Measurements from ENCODE around the gene PLA2G6. TPM values are rescaled to one million over a fixed set of nuclear protein-coding genes. Genes with fewer than 3 reads are reported as not detected.

Gene PLA2G6
- total RNA-seq, 1 experiment from 2014 or later, result 36.0 TPM

DNA sequence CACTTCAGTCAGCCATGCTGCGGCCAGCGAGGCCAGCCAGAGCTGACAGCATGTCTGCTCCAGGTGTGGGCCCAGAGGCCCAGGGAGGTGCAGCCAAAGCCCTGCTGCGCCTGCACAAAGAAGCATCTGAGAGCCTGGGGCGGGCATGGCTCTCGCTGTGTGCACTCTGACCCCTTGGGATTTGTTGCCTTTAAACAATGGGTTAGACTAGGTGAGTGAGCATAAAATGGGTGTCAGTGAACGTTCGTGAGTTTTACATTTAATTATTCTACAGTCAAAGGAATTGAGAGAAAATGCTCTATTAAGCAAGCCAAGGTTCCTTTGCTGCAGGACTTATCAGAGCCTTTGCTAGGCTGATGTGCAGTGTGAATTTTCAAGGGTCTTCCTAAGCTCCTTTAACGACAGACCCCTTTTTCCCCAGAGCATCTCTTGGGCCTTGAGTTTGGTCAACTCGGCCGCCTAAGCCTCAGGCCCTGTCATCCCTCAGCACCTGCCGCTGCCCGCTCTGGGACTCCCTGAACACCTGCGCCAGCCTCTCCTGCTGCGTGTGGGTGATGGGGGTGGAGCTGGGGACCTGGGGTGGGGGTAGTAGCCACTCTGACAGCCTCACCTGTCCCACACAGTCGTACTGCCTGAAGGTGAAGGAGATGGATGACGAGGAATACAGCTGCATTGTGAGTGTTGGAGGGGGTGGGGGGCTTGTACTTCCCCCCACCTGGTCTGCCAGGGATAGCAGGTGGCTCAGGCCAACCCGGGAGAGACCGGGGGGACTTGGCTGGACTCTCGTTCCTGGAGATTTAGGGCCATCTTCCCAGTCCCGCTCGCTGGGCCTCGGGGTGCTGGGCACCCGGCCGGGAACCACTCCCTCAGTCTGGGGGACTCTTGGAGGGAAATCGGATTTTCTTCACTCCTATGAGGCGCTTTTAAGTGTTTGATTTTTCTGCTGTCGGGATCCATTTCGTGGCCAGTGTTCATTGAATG lies 108.2 kb downstream of the PLA2G6 start (continued):
- no peak for TF ChIP-seq ZNF274 (IDR thresholded peaks at IDR 0.05; ENCODE audit: low read depth, low read length)
- no peak for TF ChIP-seq POLR2A (IDR thresholded peaks at IDR 0.05; ENCODE audit: borderline replicate concordance, extremely low read depth, insufficient read depth, insufficient read length)

GRCh38 chr22:38072322-38073149 lies 109.1 kb downstream of the PLA2G6 start:
- Histone ChIP-seq H3K36me3 (ENCODE audit: control insufficient read depth in 1 of 2, insufficient read depth in 2 of 2, low read length in 2 of 2) (peaks cover 9 to 24% of the 10 kb centered on the region in 2 experiments; a peak in 3 of 4 replicates), H3K4me2 (ENCODE audit: low read length) (no peak overlapping the region), H4K20me1 (ENCODE audit: insufficient read depth) (no peaks in the 10 kb centered on the region), H3K9me2 (ENCODE audit: insufficient read depth) (no peaks in the 10 kb centered on the region), H3K4me3 (replicated peaks in 1 of 2; ENCODE audit: low read depth in 1 of 2, low read length in 2 of 2) (no peak overlapping the region), H3K9ac (ENCODE audit: low read length) (no peak overlapping the region), H3K79me2 (ENCODE audit: insufficient read depth, low read length) (no peaks in the 10 kb centered on the region), H3K4me1 (ENCODE audit: control insufficient read depth in 1 of 2, insufficient read depth in 2 of 2, low read length in 2 of 2) (no peaks in the 10 kb centered on the region), H2AFZ (ENCODE audit: low read depth, low read length, poor library complexity, severe bottlenecking) (no peak overlapping the region), H3K27me3 (ENCODE audit: insufficient read depth, low read length) (no peaks in the 10 kb centered on the region), H3K27ac (ENCODE audit: low read depth, low read length) (no peak overlapping the region), H3K9me3 (ENCODE audit: control insufficient read depth in 1 of 2, insufficient read depth in 1 of 2, low read depth in 1 of 2, low read length in 2 of 2) (no peaks in the 10 kb centered on the region)
- RAD21 ChIA-PET (ENCODE audit: low non-redundant PET in 1 of 2, low total read pairs in 2 of 2, uncharacterized antibody in 2 of 2, unreplicated experiment in 2 of 2), result no interaction called here
- intact Hi-C loops (cut with micrococcal nuclease), result no loop called here
- no peak for ATAC-seq
- TF ChIP-seq EZH2 (IDR thresholded peaks at IDR 0.05), result no peak
- TF ChIP-seq RAD21 (IDR thresholded peaks at IDR 0.05; ENCODE audit: low read depth), result no peak
- no peak for TF ChIP-seq CEBPB (IDR thresholded peaks at IDR 0.05; ENCODE audit: low read depth)
- TF ChIP-seq, protein P1, sequence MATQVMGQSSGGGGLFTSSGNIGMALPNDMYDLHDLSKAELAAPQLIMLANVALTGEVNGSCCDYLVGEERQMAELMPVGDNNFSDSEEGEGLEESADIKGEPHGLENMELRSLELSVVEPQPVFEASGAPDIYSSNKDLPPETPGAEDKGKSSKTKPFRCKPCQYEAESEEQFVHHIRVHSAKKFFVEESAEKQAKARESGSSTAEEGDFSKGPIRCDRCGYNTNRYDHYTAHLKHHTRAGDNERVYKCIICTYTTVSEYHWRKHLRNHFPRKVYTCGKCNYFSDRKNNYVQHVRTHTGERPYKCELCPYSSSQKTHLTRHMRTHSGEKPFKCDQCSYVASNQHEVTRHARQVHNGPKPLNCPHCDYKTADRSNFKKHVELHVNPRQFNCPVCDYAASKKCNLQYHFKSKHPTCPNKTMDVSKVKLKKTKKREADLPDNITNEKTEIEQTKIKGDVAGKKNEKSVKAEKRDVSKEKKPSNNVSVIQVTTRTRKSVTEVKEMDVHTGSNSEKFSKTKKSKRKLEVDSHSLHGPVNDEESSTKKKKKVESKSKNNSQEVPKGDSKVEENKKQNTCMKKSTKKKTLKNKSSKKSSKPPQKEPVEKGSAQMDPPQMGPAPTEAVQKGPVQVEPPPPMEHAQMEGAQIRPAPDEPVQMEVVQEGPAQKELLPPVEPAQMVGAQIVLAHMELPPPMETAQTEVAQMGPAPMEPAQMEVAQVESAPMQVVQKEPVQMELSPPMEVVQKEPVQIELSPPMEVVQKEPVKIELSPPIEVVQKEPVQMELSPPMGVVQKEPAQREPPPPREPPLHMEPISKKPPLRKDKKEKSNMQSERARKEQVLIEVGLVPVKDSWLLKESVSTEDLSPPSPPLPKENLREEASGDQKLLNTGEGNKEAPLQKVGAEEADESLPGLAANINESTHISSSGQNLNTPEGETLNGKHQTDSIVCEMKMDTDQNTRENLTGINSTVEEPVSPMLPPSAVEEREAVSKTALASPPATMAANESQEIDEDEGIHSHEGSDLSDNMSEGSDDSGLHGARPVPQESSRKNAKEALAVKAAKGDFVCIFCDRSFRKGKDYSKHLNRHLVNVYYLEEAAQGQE (IDR thresholded peaks at IDR 0.05; ENCODE audit: low read depth), result no peak
- no peak for TF ChIP-seq ZNF274 (IDR thresholded peaks at IDR 0.05; ENCODE audit: low read depth, low read length)
- TF ChIP-seq SIN3A (IDR thresholded peaks at IDR 0.05; ENCODE audit: low read depth), result no peak
- no peak for TF ChIP-seq ATF3 (IDR thresholded peaks at IDR 0.05)
- TF ChIP-seq CBX3 (IDR thresholded peaks at IDR 0.05; ENCODE audit: low read depth), result no peak
- no peak for TF ChIP-seq EGR1 (IDR thresholded peaks at IDR 0.05; ENCODE audit: low read depth)
- TF ChIP-seq SP1 (IDR thresholded peaks at IDR 0.05; ENCODE audit: low read depth), result no peak
- TF ChIP-seq ELF1 (IDR thresholded peaks at IDR 0.05; ENCODE audit: borderline replicate concordance, low read depth), result no peak
- CTCF ChIA-PET, result interaction anchor here (1.3 kb wide), 1 partner anchor 25 kb away, joined by 3 read pairs; no protein-coding TSS in a partner anchor
- POLR2A ChIA-PET, result no interaction called here
- no TSS peak for BruUV-seq (replicated peaks)
- no peak for DNase-seq (ENCODE audit: low read depth, low spot score)
